ENCODE measurements around the gene CACNA1C.

The CACNA1C gene

DNA sequence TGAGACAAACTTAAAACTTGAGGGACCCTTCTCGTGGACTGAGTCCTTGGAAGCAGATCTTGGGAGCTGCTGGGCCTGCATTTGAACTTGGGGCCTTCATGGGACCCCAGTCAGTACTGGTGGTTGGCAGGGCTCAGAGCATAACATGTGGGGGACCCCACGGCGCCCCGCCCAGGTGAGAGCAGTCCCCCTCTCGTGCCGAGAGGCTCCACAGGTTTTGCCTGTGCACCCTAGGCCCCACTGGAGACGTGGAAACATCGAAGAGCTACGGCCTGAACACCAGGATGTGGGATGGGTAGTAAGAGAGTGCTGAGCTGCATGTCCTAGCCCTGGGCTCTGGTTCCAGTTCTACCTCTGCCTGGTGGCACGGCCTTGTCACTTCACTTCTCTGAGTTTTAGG, 84.1 kb downstream of the CACNA1C start:
- Histone ChIP-seq H3K4me1 (peaks cover 0 to 7% (median 5%) of the 10 kb centered on the region in 10 experiments; a peak in 6 of 20 replicates), H3K9me3 (replicated peaks in 1 of 11) (no peaks in the 10 kb centered on the region), H3K9ac (no peak overlapping the region), H3K36me3 (no peaks in the 10 kb centered on the region), H3K4me3 (no peak overlapping the region), H3K4me2 (peak overlapping the region in 5 of 11 experiments; percentile 8 to 68 (median 51); a peak in 8 of 22 replicates), H3K27me3 (no peaks in the 10 kb centered on the region), H4K20me1 (no peaks in the 10 kb centered on the region), H3K27ac (peak overlapping the region in 3 of 11 experiments; percentile 27 to 58 (median 47); a peak in 4 of 22 replicates)
- TF ChIP-seq Cebpa-rat (IDR thresholded peaks at IDR 0.05) = no peak

DNA sequence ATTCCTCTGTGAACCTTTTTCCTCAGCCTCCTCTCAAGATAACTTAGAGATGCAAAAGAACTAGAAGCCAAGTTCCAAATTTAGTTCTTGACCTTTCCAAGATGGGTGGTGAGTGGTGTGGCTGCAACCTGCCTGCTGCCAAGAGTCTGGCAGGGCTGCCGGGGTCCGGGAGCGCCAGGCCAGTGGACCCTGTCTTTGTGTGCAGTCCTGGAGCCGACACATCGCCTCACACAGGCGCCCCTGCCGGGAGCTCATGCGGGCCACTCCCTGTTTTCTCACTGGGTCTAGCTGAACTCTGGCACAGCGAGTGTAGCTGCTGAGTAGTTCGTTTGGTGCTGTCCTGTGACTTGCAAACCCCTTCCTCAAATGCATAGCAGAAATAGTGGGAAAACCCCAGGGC, 84.9 kb downstream of the CACNA1C start:
- H3K36me3 ChIP-seq = no peaks in the 10 kb centered on the region
- no peaks in the 10 kb centered on the region for H3K27me3 ChIP-seq
- no peaks in the 10 kb centered on the region for H3K9me3 ChIP-seq (replicated peaks in 1 of 11)
- no peak overlapping the region for H3K9ac ChIP-seq
- no peak overlapping the region for H3K4me2 ChIP-seq
- no peak for TF ChIP-seq Cebpa-rat (IDR thresholded peaks at IDR 0.05)
- H3K27ac ChIP-seq = no peak overlapping the region
- H3K4me1 ChIP-seq = peaks cover 0 to 7% (median 5%) of the 10 kb centered on the region in 10 experiments; a peak in 6 of 20 replicates
- no peak overlapping the region for H3K4me3 ChIP-seq
- H4K20me1 ChIP-seq = no peaks in the 10 kb centered on the region

DNA sequence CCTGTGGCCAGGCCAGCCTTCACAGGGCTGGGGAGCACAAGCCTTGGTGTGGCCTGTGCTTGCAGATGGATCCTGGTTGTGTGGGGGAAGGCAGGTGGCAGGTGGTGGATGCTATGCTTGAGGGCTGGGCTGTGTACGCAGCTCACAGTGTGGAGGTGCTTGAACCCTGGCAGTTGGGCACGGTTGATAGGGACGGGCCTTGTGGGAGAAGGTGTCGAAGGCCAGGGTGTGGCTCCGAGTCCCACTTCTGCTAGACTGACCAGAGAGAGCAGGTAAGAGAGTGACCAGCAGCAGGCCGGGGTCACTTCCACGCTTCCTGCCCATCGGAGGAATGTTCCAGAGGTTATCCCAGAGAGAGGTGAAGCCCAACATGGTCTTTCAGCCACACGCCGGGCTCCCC, 85.5 kb downstream of the CACNA1C start:
- H3K4me1 ChIP-seq = peaks cover 0 to 7% (median 5%) of the 10 kb centered on the region in 10 experiments; a peak in 6 of 20 replicates
- no peaks in the 10 kb centered on the region for H3K36me3 ChIP-seq
- no peak overlapping the region for H3K4me2 ChIP-seq
- no peak overlapping the region for H3K27ac ChIP-seq
- no peak overlapping the region for H3K4me3 ChIP-seq
- H3K9ac ChIP-seq = no peak overlapping the region
- no peaks in the 10 kb centered on the region for H3K9me3 ChIP-seq (replicated peaks in 1 of 11)
- H4K20me1 ChIP-seq = no peaks in the 10 kb centered on the region
- H3K27me3 ChIP-seq = no peaks in the 10 kb centered on the region
- no peak for TF ChIP-seq Cebpa-rat (IDR thresholded peaks at IDR 0.05)

DNA sequence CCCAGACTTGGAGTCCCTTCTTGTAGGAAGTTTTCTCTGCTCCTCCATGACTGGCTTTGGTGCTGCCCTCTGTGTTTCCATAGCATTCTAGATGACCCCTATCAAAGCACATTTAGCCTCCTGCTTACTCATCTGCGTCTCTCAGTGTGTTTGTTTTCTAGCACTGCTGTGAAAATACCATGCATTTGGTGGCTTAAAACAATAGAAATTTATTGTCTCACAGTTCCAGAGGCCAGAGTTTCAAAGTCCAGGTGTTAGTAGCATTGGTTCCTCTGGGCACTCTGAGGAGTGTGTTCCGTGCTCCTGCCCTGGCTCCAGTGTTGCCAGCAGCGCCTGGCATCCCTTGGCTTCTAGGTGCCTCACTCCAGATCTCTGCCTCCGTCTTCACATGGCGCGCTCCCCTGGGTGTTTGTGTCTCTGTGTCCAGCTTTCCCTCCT, 86.1 kb downstream of the CACNA1C start:
- TF ChIP-seq Cebpa-rat (IDR thresholded peaks at IDR 0.05) = no peak
- H3K27me3 ChIP-seq = no peaks in the 10 kb centered on the region

DNA sequence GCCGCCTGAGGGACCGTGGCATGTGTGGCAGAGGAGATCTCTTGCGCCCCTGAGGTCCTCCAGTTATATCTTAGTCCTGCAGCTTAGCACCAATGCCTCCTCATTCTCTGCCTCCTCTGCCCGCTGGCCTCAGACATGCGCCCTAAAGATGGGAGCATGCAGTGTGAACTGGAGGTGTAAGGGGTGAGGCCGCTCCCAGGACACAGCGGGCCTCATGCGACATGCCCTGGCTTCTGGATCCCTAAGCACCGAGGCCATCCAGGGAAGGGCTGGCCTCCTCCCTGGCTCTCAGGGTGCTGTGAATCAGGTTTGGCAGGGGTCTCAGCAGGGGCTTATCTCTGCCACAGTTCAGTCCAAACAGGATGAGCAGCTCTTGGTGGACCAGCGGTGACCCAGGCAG, 86.9 kb downstream of the CACNA1C start:
- H3K27me3 ChIP-seq = no peaks in the 10 kb centered on the region
- H4K20me1 ChIP-seq = no peaks in the 10 kb centered on the region
- no peaks in the 10 kb centered on the region for H3K36me3 ChIP-seq
- no peak for TF ChIP-seq Cebpa-rat (IDR thresholded peaks at IDR 0.05)
- peaks cover 0 to 7% (median 5%) of the 10 kb centered on the region in 10 experiments; a peak in 6 of 20 replicates for H3K4me1 ChIP-seq
- no peak overlapping the region for H3K9ac ChIP-seq
- no peak overlapping the region for H3K27ac ChIP-seq
- no peak overlapping the region for H3K4me2 ChIP-seq
- no peak overlapping the region for H3K4me3 ChIP-seq
- no peaks in the 10 kb centered on the region for H3K9me3 ChIP-seq (replicated peaks in 1 of 11)

More for the DNA sequence above, 86.1 kb downstream of the CACNA1C start:
- Histone ChIP-seq H3K27ac (no peak overlapping the region), H3K4me2 (no peak overlapping the region), H3K4me3 (no peak overlapping the region), H4K20me1 (no peaks in the 10 kb centered on the region), H3K9ac (no peak overlapping the region), H3K9me3 (replicated peaks in 1 of 11) (no peaks in the 10 kb centered on the region), H3K36me3 (no peaks in the 10 kb centered on the region), H3K4me1 (peaks cover 0 to 7% (median 5%) of the 10 kb centered on the region in 10 experiments; a peak in 6 of 20 replicates)

DNA sequence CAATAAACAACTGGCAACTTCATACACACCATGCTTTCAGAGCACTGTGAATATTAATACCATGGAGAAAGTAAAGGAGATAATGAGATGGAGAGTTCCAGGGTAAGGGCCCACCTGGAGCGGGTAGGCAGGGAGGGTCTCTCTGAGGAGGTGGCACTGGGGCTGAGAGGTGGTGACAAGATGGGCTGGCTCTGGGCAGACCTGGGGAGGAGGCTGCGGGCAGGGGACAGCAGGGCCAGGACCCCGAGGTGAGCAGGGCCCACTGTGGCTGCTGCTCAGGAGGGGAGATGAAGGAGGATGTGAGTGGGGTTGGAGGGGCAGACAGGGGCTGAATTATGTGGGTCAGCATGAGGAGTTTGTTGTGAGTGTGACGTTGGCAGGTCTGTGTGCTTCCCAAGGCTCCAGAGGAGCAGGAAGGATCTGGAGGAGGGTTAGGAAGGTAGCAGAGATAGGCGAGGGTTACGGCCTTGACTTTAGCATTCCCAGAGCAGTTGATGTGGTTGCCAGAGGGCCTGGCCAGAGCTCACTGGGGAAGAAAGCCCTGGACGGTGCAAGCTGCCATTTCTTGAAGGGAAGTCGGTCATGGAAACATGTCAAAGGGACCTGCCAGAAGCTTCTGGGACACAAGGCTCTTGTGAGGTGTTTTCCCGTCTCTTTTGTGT, 88.2 kb downstream of the CACNA1C start:
- Histone ChIP-seq H3K36me3 (no peaks in the 10 kb centered on the region), H3K4me2 (no peak overlapping the region)
- no peak for TF ChIP-seq Cebpa-rat (IDR thresholded peaks at IDR 0.05)

DNA sequence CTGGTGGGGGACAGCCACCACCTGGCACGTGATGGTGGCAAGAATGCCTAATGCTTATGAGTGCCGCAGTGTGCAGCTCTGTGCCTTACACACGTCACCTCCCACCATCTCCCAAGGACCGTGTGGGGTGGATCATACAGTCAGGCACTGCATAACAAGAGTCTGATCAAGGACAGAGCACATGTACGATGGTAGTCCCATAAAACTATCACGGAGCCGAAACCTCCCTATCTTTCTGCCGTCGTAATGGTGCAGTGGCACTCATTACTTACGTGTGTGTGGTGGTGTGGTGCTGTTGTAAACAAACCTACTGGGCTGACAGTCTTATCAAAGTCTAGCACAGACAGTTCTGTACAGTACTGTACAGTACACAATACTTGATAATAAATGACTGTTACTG, 89.3 kb downstream of the CACNA1C start:
- no peak overlapping the region for H3K4me3 ChIP-seq
- no peak for TF ChIP-seq Cebpa-rat (IDR thresholded peaks at IDR 0.05)
- H3K27me3 ChIP-seq = peaks cover 0 to 4% (median 0%) of the 10 kb centered on the region in 11 experiments; a peak in 2 of 22 replicates
- no peaks in the 10 kb centered on the region for H3K9me3 ChIP-seq (replicated peaks in 1 of 11)
- H3K4me2 ChIP-seq = no peak overlapping the region
- H4K20me1 ChIP-seq = no peaks in the 10 kb centered on the region
- H3K27ac ChIP-seq = no peak overlapping the region
- no peaks in the 10 kb centered on the region for H3K36me3 ChIP-seq
- no peak overlapping the region for H3K9ac ChIP-seq
- no peaks in the 10 kb centered on the region for H3K4me1 ChIP-seq

More for the DNA sequence above, 88.2 kb downstream of the CACNA1C start:
- Histone ChIP-seq H3K4me3 (no peak overlapping the region), H3K4me1 (peaks cover 0 to 7% (median 5%) of the 10 kb centered on the region in 10 experiments; a peak in 6 of 20 replicates), H3K27ac (no peak overlapping the region), H3K9ac (no peak overlapping the region), H3K9me3 (replicated peaks in 1 of 11) (no peaks in the 10 kb centered on the region), H4K20me1 (no peaks in the 10 kb centered on the region), H3K27me3 (peaks cover 0 to 4% (median 0%) of the 10 kb centered on the region in 11 experiments; a peak in 2 of 22 replicates)

DNA sequence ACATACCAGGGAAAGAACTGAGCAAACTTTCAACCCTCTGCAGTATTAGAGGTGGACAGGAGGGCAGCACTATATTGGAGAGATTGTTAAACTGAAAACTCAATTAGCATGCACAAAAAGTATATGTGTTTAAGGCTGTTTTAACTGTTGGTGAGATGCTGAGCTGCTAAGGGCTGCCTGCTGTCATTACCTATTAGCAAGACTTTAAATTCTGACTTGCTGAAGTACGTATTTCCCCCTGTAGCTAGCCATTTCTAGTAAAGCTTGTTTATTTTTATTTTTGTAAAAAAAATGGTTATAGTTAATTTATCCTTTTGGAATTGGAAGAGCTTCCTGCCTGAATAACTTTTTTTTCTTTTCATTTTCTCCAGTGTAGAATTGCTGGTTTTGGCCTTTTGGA, 92.2 kb downstream of the CACNA1C start:
- Histone ChIP-seq H3K9ac (no peak overlapping the region), H3K27me3 (peaks cover 0 to 4% (median 0%) of the 10 kb centered on the region in 11 experiments; a peak in 2 of 22 replicates), H3K4me1 (no peaks in the 10 kb centered on the region), H3K4me2 (no peak overlapping the region), H3K27ac (no peak overlapping the region), H3K36me3 (no peaks in the 10 kb centered on the region), H3K9me3 (replicated peaks in 1 of 11) (peaks cover 0 to 11% (median 0%) of the 10 kb centered on the region in 11 experiments; a peak in 3 of 22 replicates), H4K20me1 (no peaks in the 10 kb centered on the region), H3K4me3 (no peak overlapping the region)
- no peak for TF ChIP-seq Cebpa-rat (IDR thresholded peaks at IDR 0.05)

DNA sequence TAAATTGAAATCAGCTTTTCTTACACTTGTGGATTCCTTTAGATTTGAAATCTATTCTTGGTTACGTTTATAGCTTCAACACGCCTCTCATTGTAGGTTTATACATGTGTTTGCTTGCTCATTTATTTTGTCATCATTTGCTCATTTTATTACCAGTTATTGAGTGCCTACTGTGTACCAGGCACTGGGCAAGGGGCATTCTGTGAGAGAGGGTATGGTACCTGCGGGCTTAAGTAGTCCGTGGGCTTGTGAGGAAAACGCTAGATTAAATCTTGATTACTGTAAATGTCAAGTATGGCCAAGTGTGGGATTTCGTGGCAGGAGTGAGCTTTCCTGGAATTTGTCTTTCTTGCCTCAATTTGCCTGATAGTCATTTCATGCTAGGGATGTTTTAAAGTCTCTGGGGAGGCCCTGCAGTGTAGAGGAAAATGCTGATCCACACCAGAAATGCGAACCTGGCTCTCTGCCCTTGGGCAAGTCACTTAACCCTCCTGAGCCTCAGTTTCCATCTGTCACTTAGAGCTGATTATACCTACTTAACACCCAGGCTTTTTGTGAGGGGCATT, 92.7 kb downstream of the CACNA1C start:
- Histone ChIP-seq H3K4me1 (no peaks in the 10 kb centered on the region), H3K27me3 (peaks cover 0 to 4% (median 0%) of the 10 kb centered on the region in 11 experiments; a peak in 2 of 22 replicates), H3K9ac (no peak overlapping the region), H3K9me3 (replicated peaks in 1 of 11) (peaks cover 0 to 11% (median 0%) of the 10 kb centered on the region in 11 experiments; a peak in 3 of 22 replicates), H4K20me1 (no peaks in the 10 kb centered on the region), H3K4me2 (no peak overlapping the region), H3K27ac (no peak overlapping the region), H3K4me3 (no peak overlapping the region), H3K36me3 (no peaks in the 10 kb centered on the region)
- TF ChIP-seq Cebpa-rat (IDR thresholded peaks at IDR 0.05) = no peak
